AG04449 (cell line): Measurements from ENCODE around the gene ZNF132.

ENCODE experiments used
- CTCF ChIA-PET: fragments of 350-600 bp; formaldehyde crosslinking; extraction: SDS; loops from one replicate; lab custom pipeline; 2021; ENCODE audit warnings: antibody characterized with exemption; lab: Yijun Ruan, JAX
- POLR2A ChIA-PET: fragments of 400-600, 350-600 bp; formaldehyde crosslinking; extraction: SDS; loops from one replicate; lab custom pipeline; 2020; ENCODE audit warnings: antibody characterized with exemption, inconsistent platforms; lab: Yijun Ruan, JAX
- DNase-seq: peaks from one replicate; pipeline ENCODE4 v3.0.0-alpha.2; 2010; ENCODE audit warnings: low read depth, low spot score
- H3K4me3 ChIP-seq: 2 replicates; pipeline ENCODE4 v1.5.1; 2011; ENCODE audit warnings: low read depth, mild to moderate bottlenecking, control low read depth, low read length
- TF ChIP-seq, protein P1 (sequence below): IDR thresholded peaks from one replicate; pipeline ENCODE4 v1.5.1; 2011; ENCODE audit warnings: mild to moderate bottlenecking, moderate library complexity, low read length, control low read depth, inconsistent platforms; ENCODE audit not compliant: insufficient read depth; ENCODE audit errors: missing control alignments

The ZNF132 gene

DNA sequence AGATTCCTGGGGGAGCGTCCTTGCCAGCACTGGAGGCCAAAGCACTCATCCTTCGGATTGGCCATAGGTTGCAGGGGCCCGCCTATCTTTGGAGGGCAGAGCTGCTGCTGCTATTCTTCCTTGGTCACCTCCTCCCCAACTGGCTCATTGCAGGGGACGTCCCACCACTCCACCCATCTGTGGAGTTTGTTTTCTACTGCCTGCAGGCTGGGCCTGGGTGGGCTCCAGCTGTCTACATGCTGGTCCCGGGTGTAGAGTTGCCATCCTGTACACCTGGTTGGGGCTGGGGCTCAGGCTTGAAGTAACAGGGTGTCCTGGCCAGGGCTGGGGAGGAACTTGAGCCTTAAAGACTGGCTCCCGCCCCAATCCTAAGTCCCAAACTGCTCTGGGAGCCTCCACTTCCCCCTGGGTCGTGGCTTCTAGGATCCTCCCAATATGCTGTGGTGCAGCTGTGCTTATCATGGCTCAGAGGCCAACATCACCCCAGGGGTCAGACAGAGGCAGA, 42.4 kb downstream of the ZNF132 start:
- no peak for DNase-seq
- ChIA-PET CTCF (no interaction called here), POLR2A (no interaction called here)

DNA sequence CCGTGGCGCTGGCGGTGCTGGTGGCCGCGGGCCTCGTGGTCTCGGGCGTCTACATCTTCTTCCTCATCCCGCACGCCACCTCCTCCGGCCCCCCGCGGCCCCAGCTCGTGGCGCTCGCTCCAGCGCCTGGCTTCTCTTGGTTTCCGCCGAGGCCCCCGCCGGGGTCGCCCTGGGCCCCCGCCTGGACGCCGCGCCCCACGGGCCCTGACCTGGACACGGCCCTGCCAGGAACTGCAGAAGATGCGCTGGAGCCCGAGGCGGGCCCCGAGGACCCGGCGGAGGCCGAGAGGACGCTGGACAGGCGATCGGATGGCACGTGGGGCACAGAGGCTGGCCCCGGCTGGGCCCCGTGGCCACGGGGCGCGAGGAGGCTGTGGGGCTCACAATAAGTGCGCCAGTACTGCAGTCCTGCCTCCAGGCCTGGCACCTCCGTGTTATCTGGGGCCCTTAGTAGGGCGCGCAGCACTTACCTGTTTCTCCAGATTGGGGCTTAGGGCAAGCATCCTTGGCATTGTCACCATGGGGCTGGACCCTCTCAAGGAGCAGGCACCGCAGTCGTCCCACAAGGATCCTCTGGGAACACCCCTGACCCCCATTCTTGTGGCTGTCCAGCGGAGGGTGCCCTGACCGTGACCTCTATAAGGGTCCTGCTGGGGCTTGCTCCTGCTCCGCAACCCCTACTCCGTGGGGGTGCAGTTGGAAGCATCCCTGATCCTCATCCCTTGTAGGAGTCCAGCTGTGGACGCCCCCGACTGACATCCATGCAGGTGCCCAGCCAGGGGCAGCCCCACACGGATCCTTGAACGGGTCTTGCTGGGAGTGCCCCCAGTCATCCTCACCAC, 43.0 kb downstream of the ZNF132 start:
- DNase-seq = no peak
- no peak overlapping the region for H3K4me3 ChIP-seq
- ChIA-PET POLR2A (interaction anchor here (1.0 kb wide), 1 partner anchor 12 kb away, joined by 3 read pairs; the partner anchor contains the start of gene ZNF584), CTCF (no interaction called here)
- TF ChIP-seq, protein P1, sequence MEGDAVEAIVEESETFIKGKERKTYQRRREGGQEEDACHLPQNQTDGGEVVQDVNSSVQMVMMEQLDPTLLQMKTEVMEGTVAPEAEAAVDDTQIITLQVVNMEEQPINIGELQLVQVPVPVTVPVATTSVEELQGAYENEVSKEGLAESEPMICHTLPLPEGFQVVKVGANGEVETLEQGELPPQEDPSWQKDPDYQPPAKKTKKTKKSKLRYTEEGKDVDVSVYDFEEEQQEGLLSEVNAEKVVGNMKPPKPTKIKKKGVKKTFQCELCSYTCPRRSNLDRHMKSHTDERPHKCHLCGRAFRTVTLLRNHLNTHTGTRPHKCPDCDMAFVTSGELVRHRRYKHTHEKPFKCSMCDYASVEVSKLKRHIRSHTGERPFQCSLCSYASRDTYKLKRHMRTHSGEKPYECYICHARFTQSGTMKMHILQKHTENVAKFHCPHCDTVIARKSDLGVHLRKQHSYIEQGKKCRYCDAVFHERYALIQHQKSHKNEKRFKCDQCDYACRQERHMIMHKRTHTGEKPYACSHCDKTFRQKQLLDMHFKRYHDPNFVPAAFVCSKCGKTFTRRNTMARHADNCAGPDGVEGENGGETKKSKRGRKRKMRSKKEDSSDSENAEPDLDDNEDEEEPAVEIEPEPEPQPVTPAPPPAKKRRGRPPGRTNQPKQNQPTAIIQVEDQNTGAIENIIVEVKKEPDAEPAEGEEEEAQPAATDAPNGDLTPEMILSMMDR = no peak

More for the DNA sequence above, 42.4 kb downstream of the ZNF132 start:
- H3K4me3 ChIP-seq = no peak overlapping the region
- TF ChIP-seq, protein P1 = no peak

DNA sequence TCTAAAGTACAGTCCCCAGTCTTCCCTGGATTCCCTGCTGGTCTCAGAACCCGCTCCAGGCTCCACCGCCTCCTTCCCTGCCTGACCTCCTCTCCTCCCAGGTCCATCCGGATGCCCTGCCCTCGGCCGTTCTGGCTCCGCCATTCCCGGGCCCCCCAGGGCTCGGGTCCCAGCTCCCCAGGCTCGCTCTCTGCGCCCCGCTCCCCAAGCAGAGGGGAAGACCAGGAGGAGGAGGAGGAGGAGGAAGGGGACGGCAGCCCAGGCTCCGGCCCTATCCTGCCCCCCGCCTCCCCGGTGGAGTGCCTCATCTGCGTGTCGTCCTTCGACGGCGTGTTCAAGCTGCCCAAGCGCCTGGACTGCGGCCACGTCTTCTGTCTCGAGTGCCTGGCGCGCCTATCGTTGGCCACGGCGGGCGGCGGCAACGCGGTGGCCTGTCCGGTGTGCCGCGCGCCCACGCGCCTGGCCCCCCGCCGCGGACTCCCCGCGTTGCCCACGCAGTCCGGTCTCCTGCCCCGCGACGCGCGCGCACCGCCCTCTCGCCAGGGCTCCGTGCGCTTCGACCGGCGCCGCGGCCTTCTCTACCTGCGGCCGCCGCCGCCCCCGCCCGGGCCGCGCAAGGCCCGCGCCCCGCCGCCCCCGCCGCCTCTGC, 43.9 kb downstream of the ZNF132 start:
- no peak for DNase-seq
- TF ChIP-seq, protein P1 = no peak
- no peak overlapping the region for H3K4me3 ChIP-seq
- ChIA-PET CTCF (no interaction called here), POLR2A (interaction anchor here (1.0 kb wide), 1 partner anchor 13 kb away, joined by 3 read pairs; the partner anchor contains the start of gene ZNF584)

DNA sequence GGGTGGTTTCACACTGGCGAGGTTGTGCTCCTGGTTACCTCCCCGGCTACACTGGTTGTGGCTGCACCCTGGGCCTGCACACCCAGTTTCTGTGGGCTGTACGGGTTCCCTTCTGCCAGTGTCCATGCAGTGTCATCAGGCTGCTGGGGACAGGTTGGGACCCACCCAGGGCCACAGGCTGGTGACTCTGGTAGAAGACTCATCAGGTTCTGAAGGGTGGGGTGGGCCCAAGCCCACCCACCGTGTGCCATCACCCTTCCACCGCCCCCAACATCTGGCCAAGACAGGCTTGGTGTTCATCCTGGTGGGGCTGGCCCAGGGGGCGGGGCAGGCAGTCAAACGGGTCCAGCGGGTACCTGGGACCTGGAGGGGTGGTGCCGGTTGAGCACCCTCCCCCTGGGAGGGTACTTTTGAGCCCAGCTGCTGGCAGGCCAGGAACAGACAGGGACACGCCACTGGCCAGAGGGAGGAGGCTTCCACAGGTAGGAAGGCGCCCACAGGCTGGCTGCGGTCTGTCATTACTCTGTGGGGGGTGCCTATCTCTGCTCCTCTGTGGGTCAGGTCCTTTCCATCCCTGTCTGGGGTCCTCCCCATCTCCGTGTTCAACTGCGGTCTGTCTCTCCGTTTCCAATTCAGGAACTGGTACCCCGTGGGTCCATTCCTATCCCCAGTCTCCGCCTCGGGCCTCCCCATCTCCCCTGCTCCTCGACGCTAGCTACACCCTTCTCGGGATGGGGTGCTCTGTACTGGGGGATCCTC, 44.6 kb downstream of the ZNF132 start, which contains the start of gene RNF225:
RNF225 (plus strand) TSS at position 437 of the 759 bp plus-strand sequence. CDS start 434 bp downstream, outside the sequence.
- TF ChIP-seq, protein P1 = no peak
- POLR2A ChIA-PET = interaction anchor here (1.0 kb wide), 1 partner anchor 13 kb away, joined by 3 read pairs; the partner anchor contains the start of gene ZNF584
- DNase-seq = no peak
- no peak within 1 kb of the TSS for H3K4me3 ChIP-seq
- CTCF ChIA-PET = no interaction called here

DNA sequence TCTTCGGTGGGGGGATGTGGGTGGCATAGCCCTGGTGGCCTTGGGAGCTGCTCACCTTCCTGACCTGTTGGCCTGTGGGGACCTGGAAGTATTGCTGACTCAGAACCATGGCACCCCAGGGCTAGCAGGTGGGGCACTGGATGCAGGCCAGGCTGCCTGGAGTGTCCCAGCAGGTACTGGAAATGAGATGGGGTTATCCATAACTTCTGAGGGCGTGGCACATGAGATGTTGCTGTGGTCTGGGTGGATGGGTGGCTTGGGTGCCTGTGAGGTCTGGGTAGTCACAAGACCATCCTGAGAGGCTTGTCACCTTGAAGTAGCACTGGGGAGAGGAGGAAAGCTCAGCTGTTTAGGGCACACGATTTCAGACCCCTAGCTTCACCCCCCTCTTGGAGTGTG, 45.1 kb downstream of the ZNF132 start:
- TF ChIP-seq, protein P1 = no peak
- CTCF ChIA-PET = no interaction called here
- no peak overlapping the region for H3K4me3 ChIP-seq
- POLR2A ChIA-PET = no interaction called here
- no peak for DNase-seq
